OCI-M1 (cell line): ENCODE results near the gene KLHL36.
A peak's percentile ranks its signal among the peaks of the same experiment; 100 is the strongest.
"Not testable (repeated sequence)": the region's sequence is repeated elsewhere in the genome, so short reads cannot be mapped to it uniquely, and the experiment has no call there.

Source experiments
- DNase-seq: peaks from one replicate; lab custom pipeline; 2025; lab: John Stamatoyannopoulos, UW

KLHL36 gene

DNA sequence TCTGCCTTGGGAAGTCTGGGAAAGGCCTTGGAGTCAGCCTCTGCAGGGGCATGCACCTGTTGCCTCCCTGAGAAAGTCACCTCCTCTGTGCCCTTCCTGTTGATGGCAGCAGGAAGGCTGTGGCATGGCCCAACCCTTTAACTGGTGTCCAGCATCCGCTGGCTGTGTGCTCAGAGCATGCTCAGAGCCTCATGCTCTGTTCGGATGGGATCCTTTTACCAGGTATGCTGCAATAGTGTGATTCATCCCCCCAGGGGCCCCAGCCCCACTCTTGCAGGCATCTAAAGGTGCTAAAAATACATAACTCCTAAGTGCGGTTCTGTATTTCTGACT, 24.9 kb downstream of the KLHL36 start:
- no peak for DNase-seq

DNA sequence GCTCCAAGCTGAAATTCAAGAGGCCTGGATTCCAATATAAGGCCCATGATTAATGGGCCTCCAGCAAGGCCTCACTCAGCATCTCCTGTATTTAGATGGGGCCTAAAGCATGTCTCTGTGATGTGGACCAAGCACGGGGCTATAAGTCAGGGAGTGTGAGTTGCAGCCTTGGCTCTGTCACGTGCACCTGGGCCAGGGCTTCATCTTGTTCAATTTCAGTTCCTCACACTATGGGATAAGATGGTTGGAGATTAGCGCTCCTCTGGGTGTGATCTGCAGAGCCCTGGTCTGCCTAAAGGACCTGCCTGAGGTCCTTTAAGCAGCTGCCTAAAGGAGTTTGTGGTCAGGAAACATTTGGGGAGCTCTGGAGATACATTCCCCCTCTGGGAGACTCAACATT, 25.2 kb downstream of the KLHL36 start:
- no peak for DNase-seq

DNA sequence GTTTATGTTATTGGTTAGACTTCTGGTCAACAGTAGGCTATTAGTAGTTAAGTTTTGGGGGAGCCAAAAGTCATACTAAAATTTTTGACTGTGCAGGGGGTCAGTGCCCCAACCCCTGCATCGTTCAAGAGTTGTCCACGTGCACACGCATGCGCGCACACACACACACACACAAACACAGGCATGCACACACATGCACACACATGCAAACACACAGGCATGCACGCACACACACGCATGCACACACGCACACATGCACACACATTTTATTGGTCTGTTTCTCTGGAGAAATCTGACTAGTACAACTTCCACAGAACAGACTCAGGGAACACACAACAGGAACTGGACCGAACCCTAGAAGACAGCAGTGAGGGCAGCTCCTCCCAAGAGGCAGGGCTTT, 27.1 kb downstream of the KLHL36 start:
- no peak for DNase-seq

DNA sequence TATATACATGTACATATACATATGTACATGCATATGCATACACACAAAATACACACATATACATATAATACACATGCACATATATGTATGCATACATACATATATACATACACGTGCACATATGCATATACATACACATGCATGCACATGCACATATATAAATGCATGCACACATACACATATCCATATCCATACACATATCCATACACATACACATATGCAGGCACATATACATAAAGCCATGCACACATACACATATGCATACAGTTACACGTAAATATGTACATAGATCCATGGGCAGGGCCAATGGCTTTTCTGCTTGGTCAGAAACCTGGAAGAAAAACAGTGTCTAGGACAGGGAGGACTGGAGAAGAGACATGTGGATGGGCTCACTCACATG, 27.6 kb downstream of the KLHL36 start:
- no peak for DNase-seq

DNA sequence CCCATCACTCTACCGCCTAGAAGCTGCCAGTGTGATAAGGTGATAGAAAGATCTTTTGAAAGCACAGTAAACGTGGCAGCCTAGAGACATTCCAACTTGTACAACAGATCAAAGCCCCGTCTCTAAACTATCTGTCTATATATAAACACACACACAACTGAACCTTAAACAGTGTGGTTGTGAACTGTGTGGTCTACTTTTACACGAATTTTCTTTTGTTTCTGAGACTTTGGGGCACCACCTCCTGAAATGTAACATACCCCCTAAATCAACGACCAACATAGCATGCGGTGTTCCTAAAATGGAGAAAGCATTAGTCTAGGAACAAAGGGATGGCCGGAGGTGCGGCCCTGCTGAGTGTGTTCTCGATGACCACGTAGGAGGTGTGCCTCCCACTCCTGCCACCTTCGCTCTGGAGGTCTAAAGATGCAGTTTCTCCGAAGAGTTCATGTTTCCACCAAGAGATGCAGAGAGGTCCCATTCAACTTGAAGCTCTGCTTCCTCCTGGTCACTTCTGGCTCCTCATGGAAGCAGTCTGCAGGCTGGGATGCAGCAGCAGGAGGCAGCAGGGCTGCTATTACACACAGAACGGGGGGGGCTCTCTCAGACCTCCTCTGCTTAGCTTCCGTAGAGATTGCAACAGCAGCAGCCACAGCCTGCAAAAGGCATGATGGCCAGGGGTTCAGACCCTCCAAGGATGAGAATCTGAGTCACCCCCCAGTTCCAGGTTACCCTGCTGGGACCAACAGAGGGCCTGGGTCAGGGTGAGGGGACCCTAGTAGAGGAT, 28.9 kb downstream of the KLHL36 start:
- no peak for DNase-seq

DNA sequence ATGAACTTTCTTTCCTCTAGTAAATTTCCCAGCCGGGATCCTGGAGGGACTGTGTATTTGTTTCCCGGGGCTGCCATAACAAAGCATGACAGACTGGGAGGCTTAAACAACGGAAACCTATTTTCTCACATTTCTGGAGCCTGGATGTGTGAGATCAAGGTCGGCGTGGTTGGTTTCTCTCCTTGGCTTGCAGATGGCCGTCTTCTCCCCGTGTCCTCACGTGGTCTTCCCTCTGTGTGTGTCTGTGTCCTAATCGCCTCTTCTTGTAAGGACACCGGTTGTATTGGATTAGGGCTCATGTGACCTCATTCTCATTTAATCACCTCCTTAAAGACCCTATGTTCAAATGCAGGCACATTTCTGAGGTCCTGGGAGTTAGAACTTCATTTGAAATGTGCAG, 29.5 kb downstream of the KLHL36 start:
- no peak for DNase-seq

DNA sequence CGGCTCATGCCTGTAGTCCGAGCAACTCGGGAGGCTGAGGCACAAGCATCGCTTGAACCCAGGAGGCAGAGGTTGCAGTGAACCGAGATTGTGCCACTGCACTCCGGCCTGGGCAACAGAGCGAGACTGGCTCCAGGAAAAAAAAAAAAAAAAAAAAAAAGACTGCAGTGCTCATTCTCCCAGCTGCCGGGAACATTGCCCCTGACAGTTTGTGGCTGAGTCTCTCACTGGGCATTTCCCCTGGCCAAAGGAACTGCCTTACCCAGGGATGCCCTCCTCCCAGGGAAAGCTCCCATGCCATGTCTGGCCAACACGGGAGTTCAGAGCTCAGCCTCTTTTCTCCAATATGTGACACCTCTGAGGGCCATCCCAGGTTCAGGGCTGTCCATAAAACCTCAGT, 30.2 kb downstream of the KLHL36 start:
- no peak for DNase-seq

DNA sequence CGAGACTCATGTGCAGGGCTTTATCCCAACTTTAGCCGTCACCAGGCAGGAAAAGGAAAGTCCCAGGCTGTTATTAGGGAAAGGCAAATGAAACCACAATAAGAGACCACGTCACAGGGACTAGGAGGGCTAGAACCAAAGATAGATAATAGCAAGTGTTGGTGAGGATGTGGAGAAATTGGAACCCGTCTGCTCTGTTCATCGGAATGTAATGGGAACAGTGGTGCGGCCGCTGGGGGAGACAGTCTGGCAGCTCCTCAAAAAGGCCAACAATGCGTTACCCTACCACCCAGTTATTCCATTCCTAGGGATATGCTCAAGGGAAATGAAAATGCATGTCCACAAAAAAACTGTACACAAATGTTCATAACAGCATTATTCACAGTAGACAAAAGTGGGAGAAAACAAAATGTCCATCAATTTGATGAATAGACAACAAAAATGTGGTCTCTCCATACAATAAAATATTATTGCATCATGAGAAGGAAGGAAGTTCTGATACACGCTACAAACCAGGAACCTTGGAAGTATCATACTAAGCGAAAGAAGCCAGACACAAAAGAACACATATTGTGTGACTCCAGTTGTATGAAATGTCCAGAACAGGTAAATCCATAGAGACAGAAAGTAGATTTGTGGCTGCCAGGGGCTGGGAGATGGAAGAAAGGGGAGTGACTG, 32.0 kb downstream of the KLHL36 start:
- DNase-seq = no peak

DNA sequence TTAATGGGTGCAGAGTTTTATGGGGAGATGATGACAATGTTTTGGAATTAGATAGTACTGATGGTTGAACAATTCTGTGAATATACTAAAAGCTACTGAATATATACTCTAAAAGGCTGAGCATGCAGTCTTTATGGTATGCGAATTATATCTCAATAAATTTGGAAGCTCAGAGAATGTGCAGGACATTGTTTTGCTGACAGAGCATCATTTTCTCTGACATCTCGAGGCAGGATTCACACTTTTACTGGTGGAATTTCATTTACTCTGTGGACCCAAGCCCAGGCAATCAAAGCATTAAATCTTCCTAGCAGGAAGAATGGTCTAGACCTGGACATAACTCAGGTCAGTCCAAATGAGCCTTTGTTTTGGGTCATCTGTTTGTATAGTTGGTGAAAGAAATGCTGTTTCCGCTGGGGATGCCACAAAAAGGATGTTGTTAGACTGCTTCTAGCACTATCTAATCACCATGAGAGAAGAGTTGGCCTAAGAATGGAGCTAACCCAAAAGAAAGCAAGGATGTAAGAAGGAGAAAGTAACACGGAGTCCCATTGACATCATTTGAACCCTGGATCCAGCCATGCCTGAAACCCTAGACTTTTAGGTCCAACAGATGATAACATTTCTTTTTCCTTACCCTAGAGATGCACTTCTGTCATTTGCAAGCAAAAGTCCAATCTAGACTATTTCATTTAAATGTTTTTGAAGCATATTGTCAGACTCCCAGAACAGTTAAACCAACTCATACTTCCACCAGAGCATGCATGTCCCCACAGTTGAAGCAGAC, 32.7 kb downstream of the KLHL36 start:
- no peak for DNase-seq

DNA sequence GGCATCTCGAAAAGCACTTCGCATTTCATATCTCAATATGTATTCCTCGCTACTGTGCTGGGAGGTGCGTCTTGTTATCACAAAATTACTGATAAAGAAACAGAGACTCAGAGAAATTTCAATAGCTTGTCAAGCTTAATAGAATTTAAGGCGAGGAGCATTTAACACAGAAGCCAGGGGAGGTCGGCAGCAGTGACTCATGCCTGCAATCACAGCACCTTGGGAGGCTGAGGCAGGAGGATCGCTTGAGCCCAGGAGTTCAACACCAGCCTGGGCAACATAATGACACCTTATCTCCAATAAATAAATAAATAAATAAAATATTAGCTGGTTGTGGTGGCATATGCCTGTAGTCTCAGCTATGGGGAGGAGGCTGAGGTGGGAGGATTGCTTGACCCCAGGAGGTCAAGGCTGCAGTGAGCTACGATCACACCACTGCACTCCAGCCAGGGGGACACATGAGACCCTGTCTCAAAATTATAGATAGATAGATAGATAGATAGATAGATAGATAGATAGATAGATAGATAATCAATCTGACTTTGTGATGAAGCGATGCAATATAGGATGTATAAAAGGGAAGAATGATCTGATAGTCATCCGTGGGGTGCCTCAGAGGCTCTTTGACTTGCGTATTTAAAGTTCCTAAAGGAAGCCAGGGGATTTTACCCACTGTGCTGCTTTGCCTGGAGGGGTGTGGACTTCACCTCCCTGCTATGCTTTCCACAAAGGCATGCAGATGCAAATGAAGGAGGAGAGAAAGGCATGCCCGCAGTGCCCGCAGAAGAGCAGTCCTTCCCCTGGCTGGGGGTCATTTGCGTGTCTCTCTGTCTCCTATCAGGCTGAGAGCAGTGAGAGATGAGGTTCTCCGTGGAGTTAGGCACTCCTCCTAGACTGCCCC, 35.6 kb downstream of the KLHL36 start:
- DNase-seq = no peak

DNA sequence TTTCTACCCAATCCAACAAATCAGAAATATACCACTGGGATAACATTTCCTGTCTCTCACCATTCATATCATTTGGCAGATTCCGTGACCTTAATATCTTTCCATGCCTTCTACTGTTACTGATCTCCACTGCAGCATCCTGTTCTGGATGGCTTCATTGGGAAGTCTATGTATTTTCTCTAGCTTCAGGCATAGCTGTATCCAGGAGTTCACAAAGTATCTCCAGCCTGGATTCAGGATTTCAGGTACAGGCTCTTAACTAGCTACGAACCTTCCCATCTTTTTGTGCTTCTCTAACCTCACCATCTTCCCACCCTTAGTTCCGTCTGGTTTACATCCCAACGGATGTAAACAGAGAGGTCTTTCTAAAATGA, 36.3 kb downstream of the KLHL36 start:
- DNase-seq = no peak

DNA sequence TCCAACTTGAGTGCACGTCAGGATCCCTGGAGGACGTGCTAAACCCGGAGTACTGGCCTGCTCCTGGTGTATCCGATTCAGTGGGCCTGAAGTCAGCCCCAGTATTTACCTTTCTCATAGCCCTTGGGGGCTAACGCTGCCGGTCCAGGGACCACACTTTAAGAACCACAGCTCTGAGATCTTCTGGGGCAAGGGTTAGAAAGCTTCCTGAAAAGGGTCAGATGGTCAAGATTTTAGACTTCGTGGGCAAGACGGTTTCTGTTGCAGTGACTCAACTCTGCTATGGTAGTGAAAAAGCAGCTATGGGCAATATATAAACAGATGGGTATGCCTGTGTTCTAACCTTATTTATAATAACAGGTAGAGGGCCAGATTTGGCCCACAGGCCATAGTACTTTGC, 36.9 kb downstream of the KLHL36 start:
- DNase-seq = no peak

DNA sequence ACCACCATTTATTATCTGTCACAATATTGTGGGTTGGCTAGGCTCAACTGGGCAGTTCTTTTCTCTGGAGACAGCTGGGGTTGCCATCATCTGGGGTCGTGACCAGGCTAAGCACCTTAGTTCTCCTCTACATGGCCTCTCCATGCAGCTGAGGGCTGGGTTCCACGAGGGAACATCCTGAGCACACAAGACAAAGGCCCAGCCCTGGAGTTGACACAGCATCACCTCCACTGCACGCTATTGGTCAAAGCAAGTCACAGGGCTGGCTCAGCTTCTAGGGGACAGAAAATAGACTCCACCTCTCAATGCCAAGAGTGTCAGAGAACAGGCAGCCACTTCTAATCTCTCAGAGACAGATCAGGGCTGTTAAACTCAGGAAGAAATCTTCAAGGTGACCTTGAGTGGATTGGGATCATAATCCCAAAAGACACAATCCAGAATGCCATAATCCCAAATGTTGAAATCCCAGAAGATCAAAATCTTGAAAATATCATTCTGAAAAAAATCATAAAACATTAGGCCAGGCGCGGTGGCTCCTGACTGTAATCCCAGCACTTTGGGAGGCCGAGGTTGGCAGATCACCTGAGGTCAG, 38.5 kb downstream of the KLHL36 start:
- DNase-seq = peak; percentile 25

DNA sequence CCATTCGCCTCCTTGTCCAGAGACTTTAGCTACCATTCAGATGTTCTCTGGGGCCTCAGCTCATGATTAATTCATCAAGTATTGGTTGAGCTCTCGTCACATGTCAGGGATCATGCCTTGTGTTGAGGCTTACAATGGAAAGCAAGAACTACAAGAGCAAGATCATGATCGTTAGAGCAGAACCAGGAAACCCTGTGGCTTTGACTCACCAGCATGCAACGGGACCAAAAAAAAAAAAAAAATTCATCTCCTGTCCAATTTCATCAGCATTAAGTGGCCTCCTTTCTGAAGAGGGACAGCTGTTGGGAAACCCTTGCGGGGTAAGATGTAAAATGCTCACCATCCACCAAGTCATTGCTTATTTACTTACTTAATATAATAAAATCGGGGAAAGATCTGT, 39.4 kb downstream of the KLHL36 start:
- no peak for DNase-seq

DNA sequence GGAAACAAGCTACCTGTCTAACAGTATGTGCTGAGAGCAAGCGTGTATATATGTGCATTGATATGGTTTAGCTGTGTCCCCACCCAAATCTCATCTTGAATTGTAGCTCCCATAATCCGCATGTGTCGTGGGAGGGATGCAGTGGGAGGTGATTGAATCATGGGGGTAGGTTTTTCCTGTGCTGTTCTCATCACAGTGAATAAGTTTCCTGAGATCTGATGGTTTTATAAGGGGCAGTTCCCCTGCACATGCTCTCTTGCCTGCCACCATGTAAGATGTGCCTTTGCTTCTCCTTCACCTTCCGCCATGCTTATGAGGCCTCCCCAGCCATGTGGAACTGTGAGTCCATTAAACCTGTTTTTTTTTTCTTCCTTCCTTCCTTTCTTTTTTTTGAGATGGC, 39.9 kb downstream of the KLHL36 start:
- DNase-seq = not testable (repeated sequence)

DNA sequence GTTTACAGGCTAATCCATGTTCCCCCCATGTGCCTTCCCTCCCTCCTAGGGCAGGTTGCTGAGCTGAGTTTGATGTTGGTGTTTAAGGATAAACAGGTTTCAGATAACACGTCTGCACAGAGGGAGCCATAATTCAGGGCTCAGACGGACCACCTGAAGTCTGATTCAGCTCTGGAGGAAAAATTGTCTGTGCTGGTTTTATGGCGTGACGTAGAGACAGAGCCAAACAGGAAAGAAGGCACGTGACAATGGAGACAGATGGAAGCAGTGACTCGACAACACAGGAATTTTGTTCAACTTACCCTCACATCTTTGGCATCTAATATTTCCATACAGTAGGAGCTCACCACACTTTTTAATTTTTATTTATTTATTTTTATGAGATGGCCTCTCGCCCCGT, 40.8 kb downstream of the KLHL36 start:
- no peak for DNase-seq

DNA sequence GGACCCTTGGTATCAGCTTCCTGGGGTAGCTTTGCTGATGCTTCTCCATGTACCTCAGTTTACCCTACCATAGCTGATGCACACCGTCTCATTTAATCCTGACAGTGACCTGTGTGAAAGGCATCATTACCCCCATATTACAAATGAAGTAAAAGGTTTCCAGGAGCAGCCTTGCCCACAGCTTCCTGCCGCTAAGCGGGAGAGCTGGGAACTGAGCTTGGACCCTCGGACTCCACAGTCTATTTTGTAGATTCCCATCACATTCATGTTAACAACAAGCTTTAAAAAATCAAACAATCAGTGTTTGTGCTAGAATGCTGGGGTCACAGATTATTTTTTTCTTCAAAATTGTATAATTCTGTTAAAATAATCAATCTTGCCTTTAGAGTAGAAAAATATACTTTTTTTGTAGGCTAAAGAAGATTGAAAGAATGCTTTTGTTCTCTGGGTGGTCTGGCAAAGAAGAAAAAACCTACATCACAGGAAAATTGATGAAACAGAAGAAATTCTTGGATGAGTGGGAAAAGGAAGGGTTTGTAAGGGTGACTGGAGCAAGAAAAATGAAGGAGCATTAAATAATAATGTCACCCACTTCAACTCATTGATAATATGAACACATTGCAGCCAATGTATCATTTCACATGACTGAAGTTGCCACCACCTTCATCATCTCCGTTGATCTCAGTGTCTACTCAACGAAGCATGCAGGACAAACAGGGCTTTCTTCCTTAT, 41.9 kb downstream of the KLHL36 start:
- DNase-seq = no peak

DNA sequence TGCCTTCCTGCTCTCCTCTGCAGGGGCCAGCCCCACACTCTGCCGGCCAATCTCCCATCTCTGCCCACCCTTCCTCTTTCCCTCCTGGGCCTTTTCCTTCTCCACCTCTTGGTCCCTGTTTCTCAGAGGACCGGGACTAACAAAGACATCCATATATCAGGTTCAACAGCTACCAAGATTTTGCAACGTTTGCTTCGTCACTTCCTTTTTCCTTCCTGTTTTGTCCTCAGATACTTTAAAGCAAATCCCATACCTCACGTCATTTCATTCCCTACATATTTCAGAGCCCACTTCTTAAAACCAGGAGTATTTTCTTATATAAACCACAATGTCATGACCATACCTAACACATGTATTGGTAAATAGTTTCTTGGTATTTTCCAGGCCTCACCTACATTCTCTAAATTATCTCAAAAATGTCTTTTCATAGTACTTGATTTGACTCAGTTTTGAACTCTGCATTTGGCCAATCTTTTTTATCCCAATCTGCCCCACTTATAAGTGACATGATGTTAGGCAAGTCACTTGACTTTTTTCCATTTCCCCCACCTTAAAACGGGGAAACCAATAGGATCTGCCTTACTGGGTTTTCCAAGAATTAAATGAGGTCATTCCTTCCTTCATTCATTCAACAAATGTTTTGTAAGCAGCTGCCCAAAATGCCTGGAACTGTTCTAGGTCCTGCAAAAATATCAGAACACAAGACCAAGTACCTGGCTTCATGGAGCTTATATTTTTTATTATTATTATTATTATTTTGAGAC, 44.3 kb downstream of the KLHL36 start:
- peak; percentile 27 for DNase-seq

DNA sequence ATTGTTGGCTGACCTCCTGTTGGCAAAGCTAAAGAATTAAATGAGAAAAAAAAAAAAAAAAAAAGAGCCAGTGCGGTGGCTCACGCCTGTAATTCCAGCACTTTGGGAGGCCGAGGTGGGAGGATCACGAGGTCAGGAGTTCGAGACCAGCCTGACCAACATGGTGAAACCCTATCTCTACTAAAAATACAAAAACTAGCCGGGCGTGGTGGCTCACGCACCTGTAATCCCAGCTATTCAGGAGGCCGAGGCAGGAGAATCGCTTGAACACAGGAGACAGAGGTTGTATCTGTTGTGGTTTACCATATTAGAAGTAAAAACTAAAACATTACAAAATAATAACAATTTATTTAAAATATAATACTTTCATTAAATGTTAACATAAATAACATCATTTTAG, 45.6 kb downstream of the KLHL36 start:
- DNase-seq = not testable (repeated sequence)

DNA sequence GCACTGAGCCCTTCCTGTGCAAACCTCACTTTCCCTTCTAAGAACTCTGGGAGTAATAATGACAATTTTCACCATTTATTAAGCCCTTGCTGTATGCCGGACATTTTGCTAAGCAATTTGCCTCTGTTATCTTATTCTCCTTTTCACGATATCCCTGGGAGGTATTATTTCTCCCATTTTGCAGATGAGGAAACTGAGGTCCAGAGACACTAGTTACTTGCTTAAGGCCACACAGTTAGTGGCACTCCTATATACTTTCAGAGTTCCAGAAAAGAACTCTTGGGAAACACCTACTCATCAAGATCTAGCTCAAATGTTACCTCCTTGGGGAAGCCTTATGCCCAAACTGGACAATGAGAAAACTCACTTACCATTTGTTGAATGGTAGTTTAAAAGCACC, 46.7 kb downstream of the KLHL36 start:
- no peak for DNase-seq
